Measurements from ENCODE around the gene SPECC1L.

Gene SPECC1L

GRCh38 chr22:24455039-24455438 is 184.4 kb downstream of the SPECC1L start:
- Histone ChIP-seq H2AFZ (ENCODE audit: low read depth, low read length) (no peak overlapping the region), H4K20me1 (ENCODE audit: insufficient read depth, low read length) (no peaks in the 10 kb centered on the region), H3K79me2 (ENCODE audit: insufficient read depth, low read length) (no peaks in the 10 kb centered on the region), H3K4me1 (ENCODE audit: insufficient read depth, low read length) (no peaks in the 10 kb centered on the region), H3K27me3 (ENCODE audit: insufficient read depth, low read length, poor library complexity) (no peaks in the 10 kb centered on the region), H3K9me3 (ENCODE audit: insufficient read depth, low read length, severe bottlenecking) (no peaks in the 10 kb centered on the region), H3K36me3 (ENCODE audit: insufficient read depth, low read length) (no peaks in the 10 kb centered on the region), H3K27ac (ENCODE audit: low read length) (no peak overlapping the region), H3K4me2 (ENCODE audit: insufficient read depth, low read length) (no peak overlapping the region), H3K4me3 (ENCODE audit: low read depth in 1 of 2, low read length in 2 of 2) (no peak overlapping the region), H3K9ac (ENCODE audit: low read depth, low read length) (no peak overlapping the region)
- TF ChIP-seq CTCF (IDR thresholded peaks at IDR 0.05; ENCODE audit: borderline replicate concordance, extremely low read depth, low read length, poor library complexity, severe bottlenecking), result no peak
- no peak for TF ChIP-seq EZH2 (IDR thresholded peaks at IDR 0.05; ENCODE audit: borderline replicate concordance, low read depth, low read length, severe bottlenecking)
- DNase-seq (no peak), ATAC-seq (ENCODE audit: insufficient read depth, low read depth) (no peak)

GRCh38 chr22:24455751-24456426 is 185.3 kb downstream of the SPECC1L start:
- TF ChIP-seq CTCF (IDR thresholded peaks at IDR 0.05; ENCODE audit: borderline replicate concordance, extremely low read depth, low read length, poor library complexity, severe bottlenecking), result no peak
- TF ChIP-seq EZH2 (IDR thresholded peaks at IDR 0.05; ENCODE audit: borderline replicate concordance, low read depth, low read length, severe bottlenecking), result no peak
- Histone ChIP-seq H3K4me3 (ENCODE audit: low read depth in 1 of 2, low read length in 2 of 2) (no peak overlapping the region), H3K27ac (ENCODE audit: low read length) (no peak overlapping the region), H2AFZ (ENCODE audit: low read depth, low read length) (no peak overlapping the region), H3K79me2 (ENCODE audit: insufficient read depth, low read length) (no peaks in the 10 kb centered on the region), H3K9ac (ENCODE audit: low read depth, low read length) (no peak overlapping the region), H3K4me2 (ENCODE audit: insufficient read depth, low read length) (no peak overlapping the region), H3K4me1 (ENCODE audit: insufficient read depth, low read length) (no peaks in the 10 kb centered on the region), H4K20me1 (ENCODE audit: insufficient read depth, low read length) (no peaks in the 10 kb centered on the region), H3K9me3 (ENCODE audit: insufficient read depth, low read length, severe bottlenecking) (no peaks in the 10 kb centered on the region), H3K27me3 (ENCODE audit: insufficient read depth, low read length, poor library complexity) (no peaks in the 10 kb centered on the region), H3K36me3 (ENCODE audit: insufficient read depth, low read length) (no peaks in the 10 kb centered on the region)
- DNase-seq (no peak), ATAC-seq (ENCODE audit: insufficient read depth, low read depth) (no peak)

- no peak for TF ChIP-seq EZH2 (IDR thresholded peaks at IDR 0.05; ENCODE audit: borderline replicate concordance, low read depth, low read length, severe bottlenecking)
- no peak for TF ChIP-seq CTCF (IDR thresholded peaks at IDR 0.05; ENCODE audit: borderline replicate concordance, extremely low read depth, low read length, poor library complexity, severe bottlenecking)
- Histone ChIP-seq H3K9me3 (ENCODE audit: insufficient read depth, low read length, severe bottlenecking) (no peaks in the 10 kb centered on the region), H2AFZ (ENCODE audit: low read depth, low read length) (no peak overlapping the region), H3K79me2 (ENCODE audit: insufficient read depth, low read length) (no peaks in the 10 kb centered on the region), H3K4me3 (ENCODE audit: low read depth in 1 of 2, low read length in 2 of 2) (no peak overlapping the region), H3K36me3 (ENCODE audit: insufficient read depth, low read length) (no peaks in the 10 kb centered on the region), H3K27me3 (ENCODE audit: insufficient read depth, low read length, poor library complexity) (no peaks in the 10 kb centered on the region), H3K9ac (ENCODE audit: low read depth, low read length) (no peak overlapping the region), H4K20me1 (ENCODE audit: insufficient read depth, low read length) (no peaks in the 10 kb centered on the region), H3K4me2 (ENCODE audit: insufficient read depth, low read length) (no peak overlapping the region), H3K27ac (ENCODE audit: low read length) (no peak overlapping the region), H3K4me1 (ENCODE audit: insufficient read depth, low read length) (no peaks in the 10 kb centered on the region)
- DNase-seq (no peak), ATAC-seq (ENCODE audit: insufficient read depth, low read depth) (no peak)
Observed at GRCh38 chr22:24457894-24458420, 187.3 kb downstream of the SPECC1L start.
